Stimulated activated CD4-positive, alpha-beta T cell treated with anti-CD3 and anti-CD28 coated beads, Interleukin-4, amount 100 ng/mL, for 1 hour (primary cell): Measurements from ENCODE around the gene PRKCQ.
"Not testable (repeated sequence)": the region's sequence is repeated elsewhere in the genome, so short reads cannot be mapped to it uniquely, and the experiment has no call there.

Experiments
- DNase-seq: peaks from one replicate; pipeline ENCODE4 v3.0.0-alpha.2; 2020

PRKCQ gene

GRCh38 chr10:6487920-6488319 lies 92.2 kb downstream of the PRKCQ start:
- no peak for DNase-seq

DNA sequence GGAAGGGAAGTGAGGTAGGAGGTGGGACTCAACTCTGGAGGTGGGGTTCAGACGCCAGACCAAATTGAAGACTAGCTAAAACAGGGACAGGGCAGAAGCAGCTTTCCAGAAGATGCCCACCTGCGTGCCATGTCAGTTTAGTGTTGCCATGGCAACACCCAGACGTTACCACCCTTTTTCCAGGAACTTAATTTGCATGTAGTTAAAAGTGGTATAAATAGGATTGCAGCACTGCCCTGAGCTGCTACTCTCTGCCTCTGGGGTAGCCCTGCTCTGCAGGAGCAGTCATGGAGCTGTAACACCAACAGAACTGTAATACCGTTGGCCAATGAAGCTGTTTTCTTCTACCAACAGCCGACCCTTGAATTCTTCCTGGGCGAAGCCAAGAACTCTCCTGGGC lies 93.8 kb downstream of the PRKCQ start:
- no peak for DNase-seq

DNA sequence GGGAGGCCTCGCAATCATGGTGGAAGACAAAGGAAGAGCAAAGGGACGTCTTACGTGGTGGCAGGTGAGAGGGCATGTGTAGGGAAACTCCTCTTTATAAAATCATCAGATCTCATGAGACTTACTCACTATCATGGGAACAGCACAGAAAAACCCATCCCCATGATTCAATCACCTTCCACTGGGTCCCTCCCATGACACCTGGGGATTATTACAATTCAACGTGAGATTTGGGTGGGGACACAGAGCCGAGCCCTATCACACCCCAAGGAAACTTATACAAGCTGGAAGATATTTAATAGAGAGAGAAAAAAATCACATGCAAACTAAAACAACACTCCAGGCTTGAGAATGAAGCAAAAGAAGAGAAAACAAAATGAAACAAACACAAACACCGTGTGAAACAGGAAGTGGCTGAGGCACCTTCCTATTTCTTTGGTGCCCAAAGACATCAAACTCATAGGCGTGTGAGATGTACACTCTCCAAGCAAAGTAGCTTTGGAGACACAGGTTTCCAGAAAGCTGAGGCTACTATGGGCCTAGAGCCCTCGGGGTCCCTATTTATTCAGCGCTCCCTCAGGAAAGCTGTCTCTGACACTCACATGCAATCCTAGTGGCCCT lies 97.2 kb downstream of the PRKCQ start:
- no peak for DNase-seq

- no peak for DNase-seq
These were observed 101.4 kb downstream of the PRKCQ start for GRCh38 chr10:6478722-6479121.

GRCh38 chr10:6476989-6477388 lies 103.1 kb downstream of the PRKCQ start:
- DNase-seq = no peak

DNA sequence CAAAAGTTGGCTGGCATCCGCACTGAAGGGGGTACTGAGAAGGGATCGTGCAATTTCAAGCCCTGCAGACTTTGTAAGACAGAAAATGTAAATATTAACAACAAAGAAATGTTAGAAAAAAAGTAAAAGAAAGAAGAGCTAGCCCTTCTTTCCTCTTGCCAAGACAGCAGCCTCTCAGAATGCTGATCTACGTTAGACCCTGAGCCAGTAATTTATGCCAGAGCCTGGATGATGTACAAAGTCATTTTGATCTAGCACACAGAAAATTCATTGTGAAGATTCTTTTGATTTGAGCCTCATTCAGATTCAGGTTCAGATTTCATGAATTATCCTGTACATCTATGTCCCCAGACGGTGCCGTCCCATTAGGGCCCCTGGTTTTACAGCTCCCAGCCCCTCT lies 105.2 kb downstream of the PRKCQ start:
- no peak for DNase-seq

- DNase-seq = no peak
These were observed 106.1 kb downstream of the PRKCQ start for GRCh38 chr10:6473901-6474370.

GRCh38 chr10:6473430-6473829 lies 106.6 kb downstream of the PRKCQ start:
- DNase-seq = no peak

DNA sequence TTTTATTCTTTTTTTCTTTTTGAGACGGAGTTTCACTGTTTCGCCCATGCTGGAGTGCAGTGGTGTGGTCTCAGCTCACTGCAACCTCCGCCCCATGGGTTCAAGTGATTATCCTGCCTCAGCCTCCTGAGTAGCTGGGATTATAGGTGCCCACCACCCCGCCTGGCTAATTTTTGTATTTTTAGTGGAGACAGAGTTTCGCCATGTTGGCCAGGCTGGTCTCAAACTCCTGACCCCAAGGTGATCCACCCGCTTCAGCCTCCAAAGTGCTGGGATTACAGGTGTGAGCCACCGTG lies 107.4 kb downstream of the PRKCQ start:
- not testable (repeated sequence) for DNase-seq

- DNase-seq = no peak
These were observed 109.0 kb downstream of the PRKCQ start for GRCh38 chr10:6470894-6471618.

GRCh38 chr10:6469661-6470060 lies 110.4 kb downstream of the PRKCQ start:
- no peak for DNase-seq

- DNase-seq = no peak
These were observed 114.0 kb downstream of the PRKCQ start for GRCh38 chr10:6465854-6466601.

GRCh38 chr10:6465437-6465836 lies 114.6 kb downstream of the PRKCQ start:
- no peak for DNase-seq

GRCh38 chr10:6464862-6465430 lies 115.1 kb downstream of the PRKCQ start:
- DNase-seq = no peak

GRCh38 chr10:6463366-6463765 lies 116.7 kb downstream of the PRKCQ start:
- DNase-seq = no peak

DNA sequence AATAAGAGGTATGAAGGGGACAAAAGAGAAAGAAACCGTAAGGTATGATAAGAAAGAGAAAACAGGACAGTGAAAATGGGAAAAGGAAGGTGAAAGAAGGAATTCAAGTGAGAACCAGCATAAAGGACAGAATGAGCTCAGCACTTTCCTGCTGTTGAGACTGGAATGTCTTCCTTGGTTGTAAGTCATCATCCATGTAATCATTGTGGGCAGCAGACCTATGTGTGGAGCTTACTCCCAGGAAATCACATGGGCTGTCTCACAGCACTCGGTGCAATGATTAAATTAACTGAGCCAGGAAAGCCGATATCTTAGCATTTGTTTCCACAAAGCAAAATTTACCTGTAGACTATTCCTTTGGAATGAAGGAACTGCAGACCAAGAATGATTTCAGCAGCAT lies 118.1 kb downstream of the PRKCQ start:
- DNase-seq = no peak

GRCh38 chr10:6460861-6461409 lies 119.1 kb downstream of the PRKCQ start:
- DNase-seq = no peak

DNA sequence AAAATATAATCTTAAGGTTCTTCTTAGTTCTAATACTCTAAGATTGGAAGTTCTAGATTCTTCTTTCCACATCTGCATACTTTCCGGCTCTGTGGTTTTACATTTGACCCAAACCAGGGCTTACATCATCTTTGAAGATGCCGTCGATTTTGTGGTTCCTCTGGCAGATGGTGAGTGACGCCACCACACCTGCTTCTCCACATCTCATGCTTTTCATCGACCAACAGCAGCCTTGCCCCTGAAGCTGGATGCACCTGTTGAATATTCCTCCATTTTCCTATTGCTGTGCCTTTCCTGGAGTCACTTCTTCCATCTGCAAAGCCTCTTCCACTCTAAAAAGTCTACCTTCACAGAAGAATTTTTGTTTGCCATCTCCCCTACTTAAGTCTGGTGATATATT lies 121.3 kb downstream of the PRKCQ start:
- no peak for DNase-seq

GRCh38 chr10:6457376-6457775 lies 122.7 kb downstream of the PRKCQ start:
- no peak for DNase-seq

- no peak for DNase-seq
These were observed 124.0 kb downstream of the PRKCQ start for GRCh38 chr10:6456067-6456466.

GRCh38 chr10:6455592-6455991 lies 124.5 kb downstream of the PRKCQ start:
- no peak for DNase-seq

DNA sequence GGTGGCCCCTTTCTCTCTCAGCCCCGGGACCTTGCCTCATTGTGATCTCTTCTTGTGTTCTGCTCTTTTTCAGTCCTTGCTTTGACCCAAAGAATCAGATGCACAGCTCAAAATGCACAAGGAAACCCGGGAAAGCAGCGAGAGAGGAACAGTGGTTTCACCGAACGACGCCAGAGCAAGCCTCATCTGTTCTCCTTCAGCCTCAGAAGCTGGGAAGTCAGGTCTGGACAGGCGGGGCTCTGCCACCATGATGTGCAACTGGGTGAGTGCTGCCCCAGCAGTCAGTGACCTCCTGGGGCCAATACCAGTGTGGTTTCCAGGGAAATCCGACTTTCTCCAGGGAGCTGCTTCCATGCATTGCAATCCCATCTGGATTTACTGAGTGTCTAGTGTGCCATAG lies 133.4 kb downstream of the PRKCQ start:
- no peak for DNase-seq

DNA sequence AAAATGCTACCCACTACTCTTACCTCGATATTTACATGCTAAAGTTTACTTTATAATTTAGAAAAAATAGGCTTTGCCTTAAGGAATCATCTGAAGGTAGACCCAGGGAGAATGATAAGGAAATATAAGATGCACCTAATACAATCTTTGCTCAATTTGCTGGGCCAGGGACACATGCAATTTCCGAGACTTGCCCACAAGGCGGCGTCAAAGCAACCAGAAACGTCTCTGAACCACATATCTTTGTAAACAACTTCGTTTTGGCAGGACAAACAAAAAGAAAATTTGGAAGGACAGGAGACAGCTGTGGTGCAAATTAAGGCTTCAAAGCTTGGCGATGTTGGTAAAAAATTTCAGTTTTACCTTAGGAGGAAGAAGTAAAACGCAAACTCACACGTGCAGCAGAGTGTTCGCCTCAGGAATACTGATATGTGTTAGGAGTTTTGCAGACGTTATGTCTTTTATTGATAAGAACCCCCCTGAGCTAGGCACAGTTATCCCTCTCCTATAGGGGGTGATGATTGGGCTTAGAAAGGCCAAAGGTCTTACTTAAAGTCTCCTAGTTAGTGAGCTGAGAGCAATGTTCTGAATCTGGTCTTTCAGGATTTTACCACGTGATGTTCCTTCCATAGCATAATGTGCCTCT lies 134.3 kb downstream of the PRKCQ start:
- peak; percentile 70 for DNase-seq
